ENCODE data around the gene PIGT. TPM values are rescaled to one million over a fixed set of nuclear protein-coding genes. Genes with fewer than 3 reads are reported as not detected.

PIGT gene
- total and polyA plus RNA-seq, 8 donors, result 22.6 to 137 (median 58.8) TPM

DNA sequence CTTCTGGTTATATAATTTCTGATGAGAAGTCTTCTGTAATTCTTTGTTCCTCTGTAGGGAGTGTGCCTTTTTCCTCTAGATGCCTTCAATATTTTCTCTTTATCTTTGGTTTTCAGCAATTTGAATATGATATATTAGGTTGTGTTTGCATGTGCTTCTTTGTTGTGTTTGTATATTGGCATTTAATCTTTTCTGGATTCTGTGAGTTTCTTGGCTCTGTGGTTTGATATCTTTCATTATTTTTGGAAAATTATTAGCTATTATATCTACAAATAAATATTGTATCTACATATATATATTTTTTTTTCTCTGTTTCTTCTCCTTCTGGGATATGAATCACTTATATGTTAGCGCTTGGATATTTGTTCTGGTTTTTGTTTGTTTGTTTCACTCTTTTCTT, 16.9 kb upstream of the PIGT start:
- H3K36me3 ChIP-seq, result peaks cover 0 to 18% (median 11%) of the 10 kb centered on the region in 4 donors

DNA sequence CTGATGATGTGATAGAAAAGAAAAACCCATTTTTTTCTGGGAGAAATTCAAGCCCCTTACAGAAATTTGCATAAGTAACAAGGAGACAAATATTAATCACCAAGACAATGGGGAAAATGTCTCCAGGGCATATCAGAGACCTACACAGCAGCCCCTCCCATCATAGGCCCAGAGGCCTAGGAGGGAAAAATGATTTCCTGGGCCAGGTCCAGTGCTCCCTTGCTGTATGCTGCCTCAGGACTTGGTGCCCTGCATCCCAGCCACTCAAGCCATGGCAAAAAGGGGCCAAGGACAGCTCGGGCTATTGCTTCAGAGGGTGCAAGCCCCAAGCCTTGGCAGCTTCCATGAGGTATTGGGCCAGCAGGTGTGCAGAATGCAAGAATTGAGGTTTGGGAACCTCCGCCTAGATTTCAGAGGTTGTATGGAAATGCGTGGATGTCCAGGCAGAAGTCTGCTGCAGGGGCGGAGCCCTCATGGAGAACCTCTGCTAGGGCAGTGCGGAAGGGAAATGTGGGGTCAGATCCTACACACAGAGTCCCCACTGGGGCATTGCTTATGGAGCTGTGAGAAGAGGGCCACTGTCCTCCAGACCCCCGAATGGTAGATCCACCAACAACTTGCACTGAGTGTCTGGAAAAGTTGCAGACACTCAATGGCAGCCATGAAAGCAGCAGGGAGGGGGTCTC, 15.5 kb upstream of the PIGT start:
- H3K9me3 ChIP-seq, result peaks cover 6 to 18% (median 16%) of the 10 kb centered on the region in 4 donors
- H3K36me3 ChIP-seq, result peaks cover 0 to 7% (median 3%) of the 10 kb centered on the region in 4 donors
- no peaks in the 10 kb centered on the region for H3K27me3 ChIP-seq
- H3K27ac ChIP-seq, result no peak overlapping the region
- intact Hi-C loops (cut with DNase I; ENCODE audit: low total_unique reads), result no loop called here
- no peak for DNase-seq
- peaks cover under 1 to 3% (median 3%) of the 10 kb centered on the region in 4 donors for H3K4me1 ChIP-seq
- TF ChIP-seq, protein P1, sequence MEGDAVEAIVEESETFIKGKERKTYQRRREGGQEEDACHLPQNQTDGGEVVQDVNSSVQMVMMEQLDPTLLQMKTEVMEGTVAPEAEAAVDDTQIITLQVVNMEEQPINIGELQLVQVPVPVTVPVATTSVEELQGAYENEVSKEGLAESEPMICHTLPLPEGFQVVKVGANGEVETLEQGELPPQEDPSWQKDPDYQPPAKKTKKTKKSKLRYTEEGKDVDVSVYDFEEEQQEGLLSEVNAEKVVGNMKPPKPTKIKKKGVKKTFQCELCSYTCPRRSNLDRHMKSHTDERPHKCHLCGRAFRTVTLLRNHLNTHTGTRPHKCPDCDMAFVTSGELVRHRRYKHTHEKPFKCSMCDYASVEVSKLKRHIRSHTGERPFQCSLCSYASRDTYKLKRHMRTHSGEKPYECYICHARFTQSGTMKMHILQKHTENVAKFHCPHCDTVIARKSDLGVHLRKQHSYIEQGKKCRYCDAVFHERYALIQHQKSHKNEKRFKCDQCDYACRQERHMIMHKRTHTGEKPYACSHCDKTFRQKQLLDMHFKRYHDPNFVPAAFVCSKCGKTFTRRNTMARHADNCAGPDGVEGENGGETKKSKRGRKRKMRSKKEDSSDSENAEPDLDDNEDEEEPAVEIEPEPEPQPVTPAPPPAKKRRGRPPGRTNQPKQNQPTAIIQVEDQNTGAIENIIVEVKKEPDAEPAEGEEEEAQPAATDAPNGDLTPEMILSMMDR (IDR thresholded peaks at IDR 0.05), result no peak
- TF ChIP-seq EP300 (IDR thresholded peaks at IDR 0.05) (no peak), POLR2AphosphoS5 (IDR thresholded peaks at IDR 0.05) (no peak)
- 92 to 98% (median 97%) methylated on average over 6 of the region's 6 CpGs for WGBS, 5 donors
- no peak overlapping the region for H3K4me3 ChIP-seq

More for the DNA sequence above, 16.9 kb upstream of the PIGT start:
- Histone ChIP-seq H3K4me3 (no peak overlapping the region), H3K4me1 (no peaks in the 10 kb centered on the region), H3K27me3 (no peaks in the 10 kb centered on the region), H3K9me3 (peaks cover 6 to 18% (median 16%) of the 10 kb centered on the region in 4 donors), H3K27ac (no peak overlapping the region)
- TF ChIP-seq POLR2A (IDR thresholded peaks at IDR 0.05), result no peak
- TF ChIP-seq, protein P1 (IDR thresholded peaks at IDR 0.05), result no peak
- TF ChIP-seq EP300 (IDR thresholded peaks at IDR 0.05), result no peak
- TF ChIP-seq POLR2AphosphoS5 (IDR thresholded peaks at IDR 0.05), result no peak
- DNase-seq, result no peak
- intact Hi-C loops (cut with DNase I; ENCODE audit: low total_unique reads), result no loop called here
- 83 to 96% (median 94%) methylated on average over 1 of the region's 1 CpG for WGBS, 5 donors

DNA sequence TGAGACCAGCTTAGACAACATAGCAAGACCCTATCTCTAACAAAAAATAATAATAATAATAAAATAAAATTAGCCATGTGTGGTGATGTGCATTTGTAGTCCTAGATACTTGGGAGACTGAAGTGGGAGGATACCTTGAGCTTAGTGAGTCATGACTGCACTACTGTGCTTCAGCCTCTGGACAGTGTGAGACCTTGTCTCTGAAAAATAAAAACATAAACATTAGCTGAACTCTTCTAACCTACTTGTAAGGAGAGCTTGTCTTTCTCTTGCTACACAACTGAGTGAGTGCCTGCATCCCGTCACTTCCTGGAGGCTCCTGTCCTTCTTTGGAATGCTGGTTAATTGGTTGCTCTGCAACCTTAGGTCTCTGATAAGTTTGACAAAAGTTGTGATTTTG, 13.0 kb upstream of the PIGT start:
- TF ChIP-seq, protein P1 (IDR thresholded peaks at IDR 0.05), result no peak
- TF ChIP-seq EP300 (IDR thresholded peaks at IDR 0.05) (no peak), POLR2A (IDR thresholded peaks at IDR 0.05) (no peak), POLR2AphosphoS5 (IDR thresholded peaks at IDR 0.05) (no peak)

DNA sequence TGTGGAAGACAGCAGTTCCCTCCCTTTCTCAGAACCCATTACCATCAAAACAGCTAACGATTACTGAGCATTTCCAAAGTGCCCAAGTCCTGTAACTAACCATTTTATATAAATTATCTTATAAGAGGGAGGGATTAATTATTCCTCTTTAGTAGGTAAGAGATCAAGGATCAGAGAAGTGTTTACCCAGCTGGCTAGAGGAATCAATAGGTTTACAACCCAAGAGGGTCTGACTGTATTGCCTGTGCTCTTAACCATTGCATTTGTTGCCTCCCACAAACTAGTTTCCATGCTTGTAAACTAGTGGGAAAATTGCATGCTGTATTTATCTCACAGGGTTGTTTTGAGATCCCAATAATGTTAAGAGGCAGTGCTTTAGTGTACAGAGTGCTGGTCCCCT, 11.5 kb upstream of the PIGT start:
- Histone ChIP-seq H3K4me3 (no peak overlapping the region), H3K27me3 (no peaks in the 10 kb centered on the region), H3K27ac (peak overlapping the region in 1 of 5 donors; percentile 93), H3K9me3 (peaks cover 6 to 18% (median 16%) of the 10 kb centered on the region in 4 donors), H3K4me1 (peaks cover 18 to 30% (median 29%) of the 10 kb centered on the region in 4 donors), H3K36me3 (peaks cover 3 to 17% (median 9%) of the 10 kb centered on the region in 4 donors)
- TF ChIP-seq EP300 (IDR thresholded peaks at IDR 0.05) (no peak), POLR2A (IDR thresholded peaks at IDR 0.05) (no peak), POLR2AphosphoS5 (IDR thresholded peaks at IDR 0.05) (no peak)
- TF ChIP-seq, protein P1 (IDR thresholded peaks at IDR 0.05), result no peak
- 76 to 93% (median 79%) methylated on average over 1 of the region's 1 CpG for WGBS, 5 donors
- intact Hi-C loops (cut with DNase I; ENCODE audit: low total_unique reads), result no loop called here
- DNase-seq, result no peak

More for the DNA sequence above, 13.0 kb upstream of the PIGT start:
- Histone ChIP-seq H3K27ac (no peak overlapping the region), H3K4me1 (peaks cover 11 to 23% (median 16%) of the 10 kb centered on the region in 4 donors), H3K36me3 (peaks cover 0 to 7% (median 2%) of the 10 kb centered on the region in 4 donors), H3K9me3 (peaks cover 6 to 18% (median 16%) of the 10 kb centered on the region in 4 donors), H3K4me3 (no peak overlapping the region), H3K27me3 (no peaks in the 10 kb centered on the region)
- WGBS, 5 donors, result 94 to 100% (median 100%) methylated on average over 1 of the region's 1 CpG
- intact Hi-C loops (cut with DNase I; ENCODE audit: low total_unique reads), result no loop called here
- no peak for DNase-seq

All from stomach (tissue), 9 donors.